Measurements from ENCODE around the gene ATP8A2. TPM values are rescaled to one million over a fixed set of nuclear protein-coding genes. Genes with fewer than 3 reads are reported as not detected.

ATP8A2 gene
- total and polyA plus RNA-seq, 9 donors: 0.23 to 0.95 (median 0.35) TPM

DNA sequence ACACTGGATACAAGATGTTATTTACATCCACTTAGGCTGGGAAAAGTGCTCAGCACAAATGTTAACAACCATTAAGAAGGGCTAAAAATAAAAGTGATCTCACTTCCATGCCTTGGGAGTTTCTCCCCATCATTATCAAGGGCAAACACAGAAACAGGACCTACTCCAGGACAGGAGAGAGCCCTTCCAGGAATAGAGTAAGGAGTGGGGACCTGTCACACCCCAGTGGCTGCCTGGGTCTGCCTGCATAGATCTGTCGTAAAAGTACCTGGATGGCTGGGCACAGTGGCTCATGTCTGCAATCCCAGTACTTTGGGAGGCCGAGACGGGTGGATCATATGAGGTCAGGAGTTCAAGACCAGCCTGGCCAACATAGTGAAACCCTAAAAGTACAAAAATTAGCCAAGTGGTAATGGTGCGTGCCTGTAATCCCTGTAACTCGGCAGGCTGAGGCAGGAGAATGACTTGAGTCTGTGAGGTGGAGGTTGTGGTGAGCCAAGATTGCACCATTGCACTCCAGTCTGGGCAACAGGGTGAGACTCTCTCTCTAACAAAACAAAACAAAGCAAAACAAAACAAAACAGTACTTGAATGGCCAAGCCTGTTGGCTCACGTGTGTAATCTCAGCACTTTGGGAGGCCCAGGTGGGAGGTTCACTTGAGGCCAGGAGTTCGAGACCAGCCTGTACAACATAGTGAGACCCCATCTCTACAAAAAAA is 5.6 kb downstream of the ATP8A2 start:
- Histone ChIP-seq H3K9me3 (no peaks in the 10 kb centered on the region), H3K36me3 (no peaks in the 10 kb centered on the region), H3K27ac (no peak overlapping the region), H3K4me3 (no peak overlapping the region), H3K27me3 (no peaks in the 10 kb centered on the region), H3K4me1 (ENCODE audit: insufficient read depth) (peaks cover 2% of the 10 kb centered on the region)
- no peak for DNase-seq
- TF ChIP-seq POLR2A (IDR thresholded peaks at IDR 0.05): no peak
- no peak for TF ChIP-seq EP300 (IDR thresholded peaks at IDR 0.05)
- TF ChIP-seq CTCF (IDR thresholded peaks at IDR 0.05): no peak
- 75 to 85% (median 77%) methylated on average over 7 of the region's 7 CpGs for WGBS, 3 donors
- intact Hi-C loops (cut with DNase I): no loop called here

DNA sequence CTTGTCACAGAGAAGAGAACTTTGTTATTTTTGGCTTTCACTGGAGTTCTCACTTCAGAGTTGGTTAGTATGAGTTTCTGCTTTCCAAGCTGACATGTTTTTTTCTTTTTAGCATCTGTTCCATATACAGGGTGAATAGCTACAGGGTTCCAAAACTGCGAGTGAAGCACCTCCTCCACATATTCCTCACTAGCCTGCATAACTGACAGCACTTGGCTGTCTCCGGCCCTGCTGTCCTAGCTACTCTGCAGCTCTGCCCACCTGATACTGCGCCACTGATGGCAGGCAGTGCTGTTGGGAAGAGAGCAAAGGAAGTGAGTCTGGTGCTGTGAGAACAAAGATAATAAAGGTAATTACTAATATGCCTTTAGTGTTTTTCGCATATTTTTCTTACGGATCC is 6.8 kb downstream of the ATP8A2 start:
- WGBS, 3 donors: 42 to 47% (median 45%) methylated on average over 5 of the region's 5 CpGs
- intact Hi-C loops (cut with DNase I): no loop called here

DNA sequence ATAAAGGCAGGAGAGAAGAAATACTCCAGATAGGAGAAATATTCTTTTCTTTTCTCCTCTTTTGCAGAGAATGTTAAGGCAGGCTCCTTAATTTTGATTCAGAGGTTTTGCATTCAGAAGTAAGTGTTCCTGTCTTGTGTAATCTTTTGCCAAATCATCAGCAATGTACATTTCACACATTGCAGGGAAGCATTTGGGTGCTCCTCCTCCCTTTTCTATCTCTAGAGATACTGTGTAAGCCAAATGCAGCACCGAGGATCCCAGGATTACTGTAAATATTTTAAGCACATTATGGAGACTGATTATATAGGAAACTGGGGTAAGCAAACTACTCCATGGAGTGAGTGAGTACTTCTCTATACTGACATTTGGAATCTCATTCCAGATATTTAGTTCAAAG is 7.2 kb downstream of the ATP8A2 start:
- no peak overlapping the region for H3K27ac ChIP-seq
- DNase-seq: no peak
- H3K4me1 ChIP-seq (ENCODE audit: insufficient read depth): no peaks in the 10 kb centered on the region
- no peak overlapping the region for H3K4me3 ChIP-seq
- no peaks in the 10 kb centered on the region for H3K9me3 ChIP-seq
- no peak for TF ChIP-seq CTCF (IDR thresholded peaks at IDR 0.05)
- no peak for TF ChIP-seq POLR2A (IDR thresholded peaks at IDR 0.05)
- TF ChIP-seq EP300 (IDR thresholded peaks at IDR 0.05): no peak
- H3K27me3 ChIP-seq: no peaks in the 10 kb centered on the region
- H3K36me3 ChIP-seq: no peaks in the 10 kb centered on the region
- 15 to 19% (median 17%) methylated on average over 1 of the region's 1 CpG for WGBS, 3 donors
- intact Hi-C loops (cut with DNase I): no loop called here

More for the DNA sequence above, 6.8 kb downstream of the ATP8A2 start:
- TF ChIP-seq CTCF (IDR thresholded peaks at IDR 0.05): no peak
- no peak for TF ChIP-seq EP300 (IDR thresholded peaks at IDR 0.05)
- no peak for TF ChIP-seq POLR2A (IDR thresholded peaks at IDR 0.05)
- Histone ChIP-seq H3K4me3 (no peak overlapping the region), H3K4me1 (ENCODE audit: insufficient read depth) (no peaks in the 10 kb centered on the region), H3K36me3 (no peaks in the 10 kb centered on the region), H3K27me3 (no peaks in the 10 kb centered on the region), H3K9me3 (no peaks in the 10 kb centered on the region), H3K27ac (no peak overlapping the region)
- no peak for DNase-seq

DNA sequence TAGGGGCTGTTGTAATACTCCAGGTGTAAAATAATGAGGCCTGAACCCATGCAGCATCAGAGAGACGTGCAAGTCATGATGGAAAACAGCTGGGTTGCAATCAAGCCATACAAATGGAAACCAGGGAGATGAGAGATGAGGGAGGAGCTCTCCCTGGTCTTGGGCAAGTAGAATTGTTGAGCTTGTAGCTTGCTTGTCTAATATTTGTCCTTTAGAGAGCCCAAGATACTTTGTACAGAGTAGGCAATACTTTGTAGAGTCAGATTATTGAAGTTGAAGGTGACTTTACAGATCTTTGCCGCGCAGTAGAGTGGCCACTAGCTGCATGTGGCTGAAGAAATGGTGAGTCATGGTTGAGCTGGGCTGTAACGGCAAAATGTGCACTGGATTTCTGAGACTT is 8.3 kb downstream of the ATP8A2 start:
- no peak for DNase-seq

More for the DNA sequence above, 8.3 kb downstream of the ATP8A2 start:
- no peak overlapping the region for H3K27ac ChIP-seq
- no peaks in the 10 kb centered on the region for H3K4me1 ChIP-seq (ENCODE audit: insufficient read depth)
- no peak for TF ChIP-seq CTCF (IDR thresholded peaks at IDR 0.05)
- no peak for TF ChIP-seq EP300 (IDR thresholded peaks at IDR 0.05)
- no peak for TF ChIP-seq POLR2A (IDR thresholded peaks at IDR 0.05)
- intact Hi-C loops (cut with DNase I): no loop called here
- H3K36me3 ChIP-seq: no peaks in the 10 kb centered on the region
- H3K4me3 ChIP-seq: no peak overlapping the region
- H3K9me3 ChIP-seq: no peaks in the 10 kb centered on the region
- WGBS, 3 donors: 58 to 76% (median 71%) methylated on average over 4 of the region's 4 CpGs
- no peaks in the 10 kb centered on the region for H3K27me3 ChIP-seq
